ENCODE data around the gene NMRK1.

DNA sequence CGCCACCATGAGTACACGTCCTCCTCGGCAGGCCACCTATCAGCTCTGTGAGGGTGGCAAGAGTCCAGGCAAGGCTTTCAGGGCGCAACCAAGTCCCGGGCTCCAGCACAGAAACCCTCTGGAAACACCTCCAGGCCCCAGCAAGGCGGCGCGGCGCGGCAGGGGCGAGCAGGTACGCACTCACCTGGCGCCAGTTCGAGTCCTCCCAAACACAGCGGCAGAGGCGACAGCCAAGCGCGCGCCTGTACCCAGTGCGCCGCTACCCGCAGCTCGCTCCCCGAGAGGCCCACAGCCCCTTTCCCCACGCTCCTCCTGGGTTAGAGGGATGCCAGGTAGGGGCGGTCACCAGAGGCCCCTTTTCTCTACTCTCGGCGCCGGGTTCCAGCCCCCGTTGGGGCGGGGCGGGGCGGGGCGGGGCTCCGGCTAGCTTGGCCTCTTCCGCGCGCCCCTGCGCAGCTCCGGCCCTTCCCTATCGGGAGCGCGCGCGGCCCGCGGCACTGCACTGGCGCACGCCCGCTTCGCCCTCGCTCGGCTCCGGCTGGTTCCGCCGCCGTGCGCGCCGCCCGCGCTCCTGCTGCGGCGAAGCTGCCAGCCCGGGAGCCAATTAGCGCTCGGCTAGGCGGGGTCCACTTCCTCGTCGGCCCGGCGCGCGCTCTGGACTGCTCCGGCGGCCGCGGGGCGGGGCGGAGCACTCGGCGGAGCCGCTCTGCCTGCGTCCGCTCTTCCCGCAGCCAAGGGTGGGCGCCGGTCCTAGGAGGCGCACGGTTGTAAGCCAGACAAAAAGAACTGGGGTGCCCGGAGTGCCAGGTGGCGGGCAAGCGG, at the start of gene NMRK1, which contains the start of gene OSTF1:
- TF ChIP-seq, protein P1, sequence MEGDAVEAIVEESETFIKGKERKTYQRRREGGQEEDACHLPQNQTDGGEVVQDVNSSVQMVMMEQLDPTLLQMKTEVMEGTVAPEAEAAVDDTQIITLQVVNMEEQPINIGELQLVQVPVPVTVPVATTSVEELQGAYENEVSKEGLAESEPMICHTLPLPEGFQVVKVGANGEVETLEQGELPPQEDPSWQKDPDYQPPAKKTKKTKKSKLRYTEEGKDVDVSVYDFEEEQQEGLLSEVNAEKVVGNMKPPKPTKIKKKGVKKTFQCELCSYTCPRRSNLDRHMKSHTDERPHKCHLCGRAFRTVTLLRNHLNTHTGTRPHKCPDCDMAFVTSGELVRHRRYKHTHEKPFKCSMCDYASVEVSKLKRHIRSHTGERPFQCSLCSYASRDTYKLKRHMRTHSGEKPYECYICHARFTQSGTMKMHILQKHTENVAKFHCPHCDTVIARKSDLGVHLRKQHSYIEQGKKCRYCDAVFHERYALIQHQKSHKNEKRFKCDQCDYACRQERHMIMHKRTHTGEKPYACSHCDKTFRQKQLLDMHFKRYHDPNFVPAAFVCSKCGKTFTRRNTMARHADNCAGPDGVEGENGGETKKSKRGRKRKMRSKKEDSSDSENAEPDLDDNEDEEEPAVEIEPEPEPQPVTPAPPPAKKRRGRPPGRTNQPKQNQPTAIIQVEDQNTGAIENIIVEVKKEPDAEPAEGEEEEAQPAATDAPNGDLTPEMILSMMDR (IDR thresholded peaks at IDR 0.05), result no peak
- peak in 1 of 2 donors; percentile 85 for TF ChIP-seq POLR2A (IDR thresholded peaks at IDR 0.05)
